Brain microvascular endothelial cell (primary cell): ENCODE results near the gene ZNHIT2.

Experiments used
- DNase-seq: peaks from one replicate; pipeline ENCODE4 v3.0.0-alpha.2; 2020
- H3K27ac ChIP-seq: fragments of 250-450 bp; sonication (Bioruptor Pico); 2 replicates; pipeline ENCODE4 v1.5.1; 2020; ENCODE audit warnings: mild to moderate bottlenecking, moderate library complexity
- H3K27me3 ChIP-seq: fragments of 250-450 bp; sonication (Bioruptor Pico); replicated peaks from 2 replicates; pipeline ENCODE4 v1.5.1; 2020; ENCODE audit warnings: mild to moderate bottlenecking
- H3K36me3 ChIP-seq: fragments of 250-450 bp; sonication (Bioruptor Pico); replicated peaks from 2 replicates; pipeline ENCODE4 v1.5.1; 2020; ENCODE audit warnings: mild to moderate bottlenecking
- H3K4me3 ChIP-seq: 2 replicates; pipeline ENCODE4 v1.5.1; 2011; ENCODE audit warnings: low read depth, mild to moderate bottlenecking, control low read depth, low read length, moderate library complexity
- CTCF ChIP-seq: IDR thresholded peaks from 2 replicates; pipeline ENCODE4 v1.5.1; 2011; ENCODE audit warnings: low read depth, mild to moderate bottlenecking, moderate library complexity, low read length, control low read depth, inconsistent platforms; ENCODE audit errors: missing control alignments
- in situ Hi-C: cut with HindIII; loops from 2 replicates; pipeline ENCODE4 v1.10.0; 2017; ENCODE audit warnings: low sequenced_read_pairs, low pct_ligation_motif_present

Gene ZNHIT2

GRCh38 chr11:65108469-65109123, 8.9 kb downstream of the ZNHIT2 start:
- Histone ChIP-seq H3K27ac (no peak overlapping the region), H3K4me3 (no peak overlapping the region), H3K36me3 (peaks cover 2% of the 10 kb centered on the region), H3K27me3 (no peaks in the 10 kb centered on the region)
- in situ Hi-C loops, result no loop called here
- TF ChIP-seq CTCF, result no peak
- no peak for DNase-seq

GRCh38 chr11:65107751-65108468, 9.6 kb downstream of the ZNHIT2 start:
- H3K27me3 ChIP-seq, result no peaks in the 10 kb centered on the region
- no peak for DNase-seq
- TF ChIP-seq CTCF, result no peak
- in situ Hi-C loops, result no loop called here
- peaks cover 2% of the 10 kb centered on the region for H3K36me3 ChIP-seq
- H3K4me3 ChIP-seq, result no peak overlapping the region
- H3K27ac ChIP-seq, result no peak overlapping the region

GRCh38 chr11:65107078-65107477, 10.4 kb downstream of the ZNHIT2 start:
- Histone ChIP-seq H3K27ac (no peak overlapping the region), H3K4me3 (no peak overlapping the region), H3K27me3 (no peaks in the 10 kb centered on the region), H3K36me3 (peaks cover 2% of the 10 kb centered on the region)
- TF ChIP-seq CTCF, result no peak
- in situ Hi-C loops, result no loop called here
- DNase-seq, result no peak

GRCh38 chr11:65104628-65105027, 12.9 kb downstream of the ZNHIT2 start:
- no peaks in the 10 kb centered on the region for H3K27me3 ChIP-seq
- H3K36me3 ChIP-seq, result peaks cover 2% of the 10 kb centered on the region
- in situ Hi-C loops, result no loop called here
- no peak for TF ChIP-seq CTCF
- no peak for DNase-seq
- H3K4me3 ChIP-seq, result no peak overlapping the region
- H3K27ac ChIP-seq, result no peak overlapping the region

GRCh38 chr11:65103476-65103875, 14.0 kb downstream of the ZNHIT2 start:
- no peaks in the 10 kb centered on the region for H3K27me3 ChIP-seq
- no peak overlapping the region for H3K27ac ChIP-seq
- no peak overlapping the region for H3K4me3 ChIP-seq
- H3K36me3 ChIP-seq, result no peaks in the 10 kb centered on the region
- TF ChIP-seq CTCF, result no peak
- no peak for DNase-seq
- in situ Hi-C loops, result no loop called here
